HG02943 (cell line): ENCODE results near the gene ACER3.
"Not testable (repeated sequence)": the region's sequence is repeated elsewhere in the genome, so short reads cannot be mapped to it uniquely, and the experiment has no call there.

Experiments used
- ATAC-seq: cut with Tn5 transposase; IDR thresholded peaks from one replicate; pipeline ENCODE4 v1.9.1; 2021; ENCODE audit warnings: mild to moderate bottlenecking, low read depth, moderate library complexity; ENCODE audit not compliant: unreplicated experiment

The ACER3 gene

DNA sequence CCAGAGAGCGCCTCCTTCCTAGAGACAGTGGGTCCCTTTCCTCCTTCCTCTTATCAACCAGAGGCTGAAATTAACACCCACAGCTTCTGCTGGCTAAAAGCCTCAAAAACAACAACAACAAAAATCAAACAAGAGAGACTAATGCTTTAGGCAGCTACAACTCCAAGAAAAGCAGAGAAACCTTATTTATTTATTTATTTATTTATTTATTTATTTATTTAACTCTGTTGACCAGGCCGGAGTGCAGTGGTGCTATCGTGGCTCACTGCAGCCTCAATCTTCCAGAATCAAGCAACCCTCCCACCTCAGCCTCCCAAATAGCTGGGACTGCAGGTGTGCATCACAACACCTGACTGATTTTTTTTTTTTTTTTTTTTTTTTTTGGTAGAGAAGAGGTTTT lies 170.9 kb downstream of the ACER3 start:
- no peak for ATAC-seq

DNA sequence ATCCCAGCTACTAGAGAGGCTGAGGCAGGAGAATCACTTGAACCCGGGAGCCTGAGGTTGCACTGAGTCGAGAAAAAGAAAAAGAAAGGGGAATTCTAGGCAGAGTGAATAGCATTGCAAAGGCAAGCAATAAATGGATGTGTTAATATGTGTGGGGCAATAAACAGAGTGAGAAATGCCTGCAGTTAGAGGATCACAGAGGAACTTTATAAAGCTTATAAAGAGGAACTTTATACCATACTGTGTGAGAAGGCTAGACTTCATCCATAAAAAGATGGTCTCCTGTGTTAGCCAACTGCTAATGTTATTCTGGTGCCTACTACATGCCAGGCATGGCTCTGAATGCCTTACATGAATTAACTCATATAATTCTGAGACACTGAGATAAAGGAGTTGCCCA lies 174.3 kb downstream of the ACER3 start:
- no peak for ATAC-seq

DNA sequence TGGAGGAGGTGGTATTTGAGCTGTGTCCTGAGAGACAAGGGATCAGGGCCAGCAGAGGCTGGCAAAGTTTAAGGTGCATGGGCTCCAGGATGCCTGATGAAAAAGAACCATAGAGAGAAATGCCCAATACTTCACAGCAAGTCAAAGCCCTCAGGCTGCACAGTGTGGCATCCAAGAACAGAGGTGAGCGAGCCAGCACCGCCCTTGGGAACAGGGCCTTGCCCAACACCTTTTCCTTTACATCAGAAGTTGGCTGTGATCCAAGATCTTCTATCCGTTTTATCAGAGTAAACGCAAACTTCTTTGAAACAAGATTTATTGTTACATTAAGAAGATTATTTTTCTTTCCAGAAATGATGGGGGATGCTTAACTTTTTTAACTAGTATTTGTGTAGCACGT lies 174.9 kb downstream of the ACER3 start:
- ATAC-seq: no peak

DNA sequence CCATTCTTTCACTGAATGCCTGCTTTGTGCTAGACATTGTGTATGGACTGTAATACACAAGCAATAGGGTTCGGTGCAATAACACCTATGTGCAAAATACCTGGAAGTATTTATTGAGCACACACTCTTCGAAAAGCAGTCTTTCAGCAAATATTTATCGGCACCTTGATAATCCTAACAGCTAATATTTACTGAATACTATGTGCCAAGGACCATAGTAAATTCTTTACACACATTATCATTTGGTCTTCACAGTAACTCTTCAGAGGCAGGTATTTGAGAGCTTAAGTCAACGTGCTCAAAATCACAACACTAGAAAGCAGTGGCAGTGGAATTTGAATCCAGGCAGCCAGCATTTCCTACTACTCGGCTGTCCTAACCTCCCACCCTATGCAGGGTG lies 175.7 kb downstream of the ACER3 start:
- no peak for ATAC-seq

DNA sequence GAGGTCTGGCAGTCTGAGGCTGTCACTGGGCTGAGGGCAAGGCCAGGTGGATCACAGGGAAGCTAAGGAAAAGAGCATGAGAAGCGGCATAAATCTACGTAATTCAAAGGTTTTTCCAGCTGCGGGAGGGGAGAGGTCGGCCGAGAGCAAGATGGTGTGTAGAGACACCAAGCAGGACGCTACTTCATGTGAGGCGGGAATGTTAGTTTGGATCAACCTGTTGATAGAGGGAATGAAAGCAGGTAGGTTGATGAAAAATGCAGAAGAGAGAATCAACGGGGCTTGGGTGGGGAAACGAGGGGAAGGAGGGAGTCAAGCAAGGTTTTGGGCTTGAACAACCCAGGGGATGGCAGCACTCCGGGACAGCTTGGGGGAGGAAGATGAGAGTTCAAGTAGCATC lies 176.3 kb downstream of the ACER3 start:
- ATAC-seq: no peak

DNA sequence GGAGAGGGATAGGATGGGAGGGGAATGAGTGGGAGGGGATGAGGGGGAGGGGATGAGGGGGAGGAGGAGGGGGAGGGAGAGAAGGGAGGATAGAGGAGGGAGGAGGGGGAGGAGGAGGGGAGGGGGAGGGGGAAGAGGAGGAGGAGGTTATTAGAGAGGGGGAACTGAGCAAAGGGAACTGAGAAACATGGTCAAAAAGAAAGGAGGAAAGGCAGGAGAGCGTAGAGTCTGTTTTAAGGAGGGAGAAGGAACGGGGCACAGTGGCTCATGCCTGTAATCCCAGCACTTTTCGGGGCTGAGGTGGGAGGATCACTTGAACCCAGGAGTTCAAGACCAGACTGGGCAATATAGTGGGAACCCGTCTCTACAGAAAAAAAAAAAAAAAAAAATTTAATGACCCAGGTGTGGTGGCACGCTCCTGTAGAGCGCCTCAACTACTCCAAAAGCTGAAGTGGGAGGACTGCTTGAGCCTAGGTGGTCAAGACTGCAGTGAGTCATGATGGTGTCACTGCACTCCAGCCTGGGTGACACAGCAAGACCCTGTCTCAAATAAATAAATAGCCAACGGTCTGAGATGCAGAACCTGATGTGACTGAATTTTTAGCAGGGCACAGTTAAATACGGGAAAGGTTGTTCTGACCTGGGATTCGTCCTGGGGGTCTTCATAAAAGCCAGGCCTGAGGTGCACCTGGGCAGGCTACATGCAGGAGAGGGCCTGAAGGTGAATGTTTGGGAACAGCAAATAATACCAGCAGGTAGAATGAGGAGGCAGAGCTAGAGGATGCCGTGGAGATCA lies 177.5 kb downstream of the ACER3 start:
- no peak for ATAC-seq

DNA sequence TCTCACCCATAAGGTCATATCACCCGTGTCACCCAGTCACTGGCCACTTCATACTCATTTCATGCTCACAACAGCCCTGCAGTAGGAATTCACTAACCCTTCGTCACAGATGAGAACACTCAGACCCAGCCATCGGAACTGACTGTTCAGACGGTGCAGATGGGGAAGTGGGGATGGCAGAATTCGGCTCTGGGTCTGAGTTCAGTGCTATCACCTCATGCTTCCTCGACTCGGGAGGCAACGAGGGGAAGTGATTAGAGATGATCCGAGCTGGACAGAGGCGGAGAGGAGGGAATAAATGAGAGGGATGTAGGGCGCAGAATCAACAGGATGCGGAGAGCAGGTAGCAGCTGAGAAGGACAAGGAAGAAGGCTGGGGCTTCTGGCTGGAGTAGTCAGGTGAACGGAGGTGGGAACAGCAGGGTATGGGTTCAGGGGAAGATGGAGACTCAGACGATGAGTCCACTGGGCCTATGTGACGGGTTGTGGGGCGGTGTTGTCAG lies 178.2 kb downstream of the ACER3 start:
- ATAC-seq: no peak

DNA sequence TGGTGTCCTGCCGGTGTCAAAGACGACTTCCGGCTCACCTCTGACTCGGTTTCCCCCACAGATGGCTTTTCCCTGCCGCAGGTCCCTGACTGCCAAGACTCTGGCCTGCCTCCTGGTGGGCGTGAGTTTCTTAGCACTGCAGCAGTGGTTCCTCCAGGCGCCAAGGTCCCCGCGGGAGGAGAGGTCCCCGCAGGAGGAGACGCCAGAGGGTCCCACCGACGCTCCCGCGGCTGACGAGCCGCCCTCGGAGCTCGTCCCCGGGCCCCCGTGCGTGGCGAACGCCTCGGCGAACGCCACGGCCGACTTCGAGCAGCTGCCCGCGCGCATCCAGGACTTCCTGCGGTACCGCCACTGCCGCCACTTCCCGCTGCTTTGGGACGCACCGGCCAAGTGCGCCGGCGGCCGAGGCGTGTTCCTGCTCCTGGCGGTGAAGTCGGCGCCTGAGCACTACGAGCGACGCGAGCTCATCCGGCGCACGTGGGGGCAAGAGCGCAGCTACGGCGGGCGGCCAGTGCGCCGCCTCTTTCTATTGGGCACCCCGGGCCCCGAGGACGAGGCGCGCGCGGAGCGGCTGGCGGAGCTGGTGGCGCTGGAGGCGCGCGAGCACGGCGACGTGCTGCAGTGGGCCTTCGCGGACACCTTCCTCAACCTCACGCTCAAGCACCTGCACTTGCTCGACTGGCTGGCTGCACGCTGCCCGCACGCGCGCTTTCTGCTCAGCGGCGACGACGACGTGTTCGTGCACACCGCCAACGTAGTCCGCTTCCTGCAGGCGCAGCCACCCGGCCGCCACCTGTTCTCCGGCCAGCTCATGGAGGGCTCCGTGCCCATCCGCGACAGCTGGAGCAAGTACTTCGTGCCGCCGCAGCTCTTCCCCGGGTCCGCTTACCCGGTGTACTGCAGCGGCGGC lies 179.0 kb downstream of the ACER3 start:
- no peak for ATAC-seq

DNA sequence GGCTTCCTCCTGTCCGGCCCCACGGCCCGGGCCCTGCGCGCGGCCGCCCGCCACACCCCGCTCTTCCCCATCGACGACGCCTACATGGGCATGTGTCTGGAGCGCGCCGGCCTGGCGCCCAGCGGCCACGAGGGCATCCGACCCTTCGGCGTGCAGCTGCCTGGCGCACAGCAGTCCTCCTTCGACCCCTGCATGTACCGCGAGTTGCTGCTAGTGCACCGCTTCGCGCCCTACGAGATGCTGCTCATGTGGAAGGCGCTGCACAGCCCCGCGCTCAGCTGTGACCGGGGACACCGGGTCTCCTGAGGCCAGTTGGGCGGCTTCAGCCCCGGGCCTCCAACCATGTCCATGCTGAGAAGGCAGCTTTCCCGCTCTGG lies 179.7 kb downstream of the ACER3 start:
- no peak for ATAC-seq

DNA sequence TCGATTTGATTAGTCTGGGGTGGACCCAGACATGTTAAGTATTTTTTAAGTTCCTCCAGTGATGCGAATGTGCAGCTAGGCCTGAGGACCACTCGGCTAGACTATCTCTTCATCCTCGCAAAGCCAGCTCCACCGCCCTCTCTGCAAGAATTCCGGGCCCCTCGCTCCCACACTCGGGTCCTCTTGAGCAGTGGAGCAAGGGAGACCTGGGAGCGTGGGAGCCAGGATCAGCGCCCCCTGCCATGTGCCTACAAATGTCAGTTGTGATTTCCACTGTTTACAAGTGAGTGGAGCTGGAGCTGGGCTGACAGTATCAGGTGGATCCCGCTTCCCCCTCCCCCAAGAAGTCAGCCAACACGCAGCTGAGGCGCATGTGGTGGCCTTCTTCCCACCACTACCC lies 180.2 kb downstream of the ACER3 start:
- ATAC-seq: no peak

DNA sequence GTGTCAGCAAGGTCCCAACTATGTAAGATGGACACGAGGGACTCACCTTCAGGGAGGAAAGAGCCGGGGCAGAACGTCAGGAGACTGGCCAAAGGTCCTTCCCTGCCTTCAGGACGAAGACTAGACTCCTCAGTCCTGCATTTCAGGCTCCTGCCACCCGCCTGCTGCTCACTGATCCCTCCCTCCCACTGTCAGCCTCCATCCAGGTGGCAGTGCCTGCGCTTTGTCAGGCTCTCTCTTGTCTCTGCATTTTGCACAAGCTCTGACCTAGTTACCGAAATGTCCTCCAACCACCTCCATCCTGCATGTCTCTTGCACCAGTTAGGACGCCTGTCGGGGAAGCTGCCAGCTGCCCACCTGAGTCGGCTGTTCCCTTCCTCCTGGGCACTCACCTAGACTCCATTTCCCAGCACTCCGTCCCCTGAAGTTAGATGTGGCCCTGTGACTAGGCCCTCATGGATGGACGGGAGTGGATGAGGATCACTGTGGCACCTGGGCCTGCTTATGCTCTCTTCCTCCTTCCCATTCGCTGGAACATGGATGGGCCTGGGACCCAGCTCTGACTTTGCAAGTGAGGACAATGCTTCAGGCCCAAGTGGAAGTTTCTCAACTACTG lies 181.5 kb downstream of the ACER3 start:
- no peak for ATAC-seq

DNA sequence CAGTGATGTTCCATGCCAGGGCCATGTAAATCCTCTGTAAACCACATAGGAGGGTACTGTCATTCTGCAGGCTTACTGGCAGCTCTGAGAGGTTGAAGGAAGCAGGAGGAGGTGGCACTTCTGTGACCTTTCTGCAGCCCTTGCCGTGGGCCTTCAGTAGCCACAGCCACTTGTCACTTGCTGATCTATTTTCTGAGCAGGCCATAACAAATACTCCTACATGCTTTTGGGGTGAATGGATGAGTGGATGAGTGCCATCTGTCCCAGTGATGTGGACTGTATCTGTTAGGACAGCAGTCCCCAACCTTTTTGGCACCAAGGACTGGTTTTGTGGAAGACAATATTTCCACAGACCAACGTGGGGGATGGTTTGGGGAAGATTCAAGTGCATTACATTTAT lies 183.6 kb downstream of the ACER3 start:
- ATAC-seq: no peak

DNA sequence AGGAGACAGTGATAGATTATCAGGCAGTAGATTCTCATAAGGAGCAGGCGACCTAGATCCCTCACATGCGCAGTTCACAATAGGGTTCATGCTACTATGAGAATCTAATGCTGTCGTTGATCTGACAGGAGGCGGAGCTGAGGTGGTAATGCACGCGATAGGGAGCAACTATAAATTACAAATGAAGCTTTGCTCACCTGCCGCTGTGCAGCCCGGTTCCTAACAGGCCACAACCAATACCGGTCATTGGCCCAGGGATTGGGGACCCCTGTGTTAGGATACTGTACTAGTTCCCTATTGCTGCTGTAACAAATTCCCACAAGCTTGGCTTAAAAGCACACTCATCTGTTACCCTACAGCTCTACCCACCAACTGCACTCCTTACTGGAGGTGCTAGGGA lies 184.2 kb downstream of the ACER3 start:
- ATAC-seq: no peak

DNA sequence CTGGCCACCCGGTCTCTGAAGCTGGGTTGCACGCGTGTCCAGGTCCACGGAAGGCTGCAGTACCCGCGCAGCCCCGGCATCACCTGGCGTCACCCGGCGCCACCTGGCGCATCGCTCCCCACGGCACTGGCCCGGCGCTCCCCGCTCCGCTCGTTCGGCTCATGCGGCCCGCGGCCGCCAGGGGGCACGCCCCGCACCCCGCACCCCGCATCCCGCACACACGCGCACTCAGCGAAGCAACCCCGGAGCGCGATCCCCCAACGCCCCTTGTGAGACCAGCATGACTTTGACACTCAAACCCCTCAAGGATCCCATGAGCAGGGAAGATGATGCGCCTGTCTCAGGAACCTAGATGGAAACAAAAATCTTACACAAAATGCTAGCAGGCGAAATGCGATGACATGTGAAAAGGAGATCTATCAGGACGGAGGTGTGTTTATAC lies 185.4 kb downstream of the ACER3 start:
- no peak for ATAC-seq

DNA sequence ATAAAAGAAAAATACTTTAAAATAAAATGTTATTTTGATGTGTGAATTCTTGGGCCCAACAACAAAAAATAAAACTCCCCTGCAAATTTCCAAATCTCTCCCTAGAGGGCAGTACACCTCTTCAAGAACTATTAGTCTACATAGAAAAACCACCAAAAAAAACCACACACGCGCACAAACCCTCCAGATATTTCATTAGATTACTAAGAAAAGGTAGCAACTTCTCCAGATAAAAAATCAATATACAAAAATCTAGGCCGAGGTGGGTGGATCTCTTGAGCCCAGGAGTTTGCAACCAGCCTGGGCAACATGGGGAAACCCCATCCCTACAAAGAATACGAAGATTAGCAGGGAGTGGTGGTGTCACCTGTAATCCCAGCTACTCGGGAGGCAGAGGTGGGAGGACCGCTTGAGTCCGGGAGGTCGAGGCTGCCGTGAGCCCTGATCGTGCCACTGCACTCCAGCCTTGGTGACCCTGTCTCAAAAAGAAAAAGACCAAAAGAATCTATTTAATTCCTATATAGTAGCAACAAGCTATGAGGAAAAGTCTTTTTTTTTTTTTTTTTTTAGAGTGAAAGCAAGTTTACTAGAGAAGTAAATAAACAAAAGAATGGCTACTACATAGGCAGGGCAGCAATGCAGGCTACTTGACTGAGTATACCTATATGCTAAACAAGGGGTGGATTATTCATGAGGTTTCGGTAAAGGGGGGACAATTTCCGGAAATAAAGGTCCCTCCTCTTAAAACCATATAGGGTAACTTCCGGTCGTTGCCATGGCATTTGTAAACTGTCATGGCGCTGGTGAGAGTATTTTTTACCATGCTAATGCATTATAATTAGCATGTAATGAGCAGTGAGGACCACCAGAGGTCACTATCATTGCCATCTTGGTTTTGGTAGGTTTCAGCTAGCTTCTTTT lies 186.5 kb downstream of the ACER3 start:
- peak; percentile 87 for ATAC-seq

DNA sequence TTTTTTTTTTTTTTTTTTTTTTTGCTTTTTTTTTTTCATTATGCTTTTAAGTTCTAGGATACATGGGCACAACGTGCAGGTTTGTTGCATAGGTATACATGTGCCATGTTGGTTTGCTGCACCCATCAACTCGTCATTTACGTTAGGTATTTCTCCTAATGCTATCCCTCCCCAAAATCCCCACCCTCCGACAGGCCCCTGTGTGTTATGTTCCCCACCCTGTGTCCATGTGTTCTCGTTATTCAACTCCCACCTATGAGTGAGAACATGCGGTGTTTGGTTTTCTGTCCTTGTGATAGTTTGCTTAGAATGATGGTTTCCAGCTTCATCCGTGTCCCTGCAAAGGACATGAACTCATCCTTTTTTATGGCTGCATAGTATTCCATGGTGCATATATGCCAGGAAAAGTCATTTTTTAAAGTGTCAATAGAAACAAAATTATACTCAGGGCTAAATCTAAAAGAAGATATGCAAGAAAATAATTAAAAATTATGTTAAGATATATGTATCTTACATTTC lies 187.3 kb downstream of the ACER3 start:
- ATAC-seq: not testable (repeated sequence)

DNA sequence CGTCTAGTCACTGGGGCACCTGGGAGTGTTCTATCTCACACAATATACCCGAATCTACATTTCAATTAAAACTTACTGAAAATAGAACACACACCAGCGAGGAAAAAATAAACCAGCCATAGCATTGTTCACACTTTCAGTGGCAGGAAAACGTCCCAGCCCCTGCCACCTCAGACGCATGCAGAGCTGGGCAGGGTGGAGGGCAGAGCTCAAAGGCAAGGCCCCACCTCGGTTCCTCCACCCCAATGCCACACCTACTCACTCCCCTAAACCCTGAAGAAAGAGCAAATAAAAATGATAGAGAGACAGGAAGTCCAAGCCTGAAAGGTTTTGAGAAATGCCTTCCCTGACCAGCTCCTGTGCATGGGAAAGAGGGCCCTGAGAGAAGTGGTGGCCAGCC lies 188.3 kb downstream of the ACER3 start:
- no peak for ATAC-seq

DNA sequence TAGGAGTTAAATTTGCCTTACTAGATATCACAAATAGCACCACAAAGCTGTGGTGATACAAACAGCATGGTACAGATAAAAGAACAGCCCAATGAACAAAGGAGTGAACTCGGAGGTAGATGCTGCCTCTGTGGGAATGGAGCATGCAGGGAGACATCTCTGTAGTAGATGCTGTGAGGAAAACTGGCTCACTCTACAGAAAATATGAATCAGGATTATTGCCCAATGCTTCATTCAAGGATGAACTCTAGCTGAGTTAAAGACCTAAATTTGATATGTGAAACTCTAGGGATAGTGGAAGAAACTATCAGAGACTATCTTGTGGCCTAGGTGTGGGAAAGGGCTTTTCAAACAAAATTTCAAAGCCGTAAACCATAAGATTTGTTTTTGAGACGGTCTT lies 190.8 kb downstream of the ACER3 start:
- ATAC-seq: no peak

DNA sequence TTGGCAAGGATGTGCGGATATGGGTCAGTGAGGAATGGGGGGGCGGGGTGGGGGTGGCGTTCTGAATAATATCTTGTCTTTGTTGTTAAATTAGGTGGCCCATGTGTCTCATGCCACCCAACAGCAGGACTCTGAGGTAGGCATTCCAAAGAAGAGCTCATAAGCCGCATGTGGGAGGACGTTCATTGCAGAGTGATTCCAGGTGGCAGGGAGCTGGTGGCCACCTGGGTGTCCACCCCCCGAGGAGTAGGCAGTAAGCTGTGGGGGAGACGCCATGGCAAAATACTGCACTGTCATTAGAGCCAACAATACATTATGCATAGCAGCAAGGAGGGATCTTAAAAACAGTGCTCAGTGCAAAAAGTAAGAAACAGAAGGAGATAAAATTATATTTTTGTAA lies 191.8 kb downstream of the ACER3 start:
- no peak for ATAC-seq
